Measurements from ENCODE around the gene CFAP77.

GRCh38 chr9:132615774-132616173 is 205.8 kb downstream of the CFAP77 start:
- no peak for TF ChIP-seq CHD2 (IDR thresholded peaks at IDR 0.05; ENCODE audit: low read length)
- TF ChIP-seq SRF (IDR thresholded peaks at IDR 0.05; ENCODE audit: low read depth, low read length) = no peak
- no peak for TF ChIP-seq CTCF (IDR thresholded peaks at IDR 0.05; ENCODE audit: control extremely low read depth in 1 of 3, insufficient read depth in 1 of 3, low read depth in 1 of 3, low read length in 3 of 3)
- TF ChIP-seq, protein P1, sequence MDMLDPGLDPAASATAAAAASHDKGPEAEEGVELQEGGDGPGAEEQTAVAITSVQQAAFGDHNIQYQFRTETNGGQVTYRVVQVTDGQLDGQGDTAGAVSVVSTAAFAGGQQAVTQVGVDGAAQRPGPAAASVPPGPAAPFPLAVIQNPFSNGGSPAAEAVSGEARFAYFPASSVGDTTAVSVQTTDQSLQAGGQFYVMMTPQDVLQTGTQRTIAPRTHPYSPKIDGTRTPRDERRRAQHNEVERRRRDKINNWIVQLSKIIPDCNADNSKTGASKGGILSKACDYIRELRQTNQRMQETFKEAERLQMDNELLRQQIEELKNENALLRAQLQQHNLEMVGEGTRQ (IDR thresholded peaks at IDR 0.05; ENCODE audit: low read length) = no peak
- TF ChIP-seq TEAD4 (IDR thresholded peaks at IDR 0.05; ENCODE audit: low read depth, low read length) = no peak
- no peak for TF ChIP-seq RFX5 (IDR thresholded peaks at IDR 0.05; ENCODE audit: borderline replicate concordance, low read depth, low read length)
- TF ChIP-seq JUN (IDR thresholded peaks at IDR 0.05; ENCODE audit: low read depth, low read length) = no peak
- no peak for TF ChIP-seq POLR2AphosphoS5 (IDR thresholded peaks at IDR 0.05; ENCODE audit: low read depth, low read length)
- TF ChIP-seq CEBPB (IDR thresholded peaks at IDR 0.05; ENCODE audit: low read depth, low read length) = no peak
- TF ChIP-seq, protein P2, sequence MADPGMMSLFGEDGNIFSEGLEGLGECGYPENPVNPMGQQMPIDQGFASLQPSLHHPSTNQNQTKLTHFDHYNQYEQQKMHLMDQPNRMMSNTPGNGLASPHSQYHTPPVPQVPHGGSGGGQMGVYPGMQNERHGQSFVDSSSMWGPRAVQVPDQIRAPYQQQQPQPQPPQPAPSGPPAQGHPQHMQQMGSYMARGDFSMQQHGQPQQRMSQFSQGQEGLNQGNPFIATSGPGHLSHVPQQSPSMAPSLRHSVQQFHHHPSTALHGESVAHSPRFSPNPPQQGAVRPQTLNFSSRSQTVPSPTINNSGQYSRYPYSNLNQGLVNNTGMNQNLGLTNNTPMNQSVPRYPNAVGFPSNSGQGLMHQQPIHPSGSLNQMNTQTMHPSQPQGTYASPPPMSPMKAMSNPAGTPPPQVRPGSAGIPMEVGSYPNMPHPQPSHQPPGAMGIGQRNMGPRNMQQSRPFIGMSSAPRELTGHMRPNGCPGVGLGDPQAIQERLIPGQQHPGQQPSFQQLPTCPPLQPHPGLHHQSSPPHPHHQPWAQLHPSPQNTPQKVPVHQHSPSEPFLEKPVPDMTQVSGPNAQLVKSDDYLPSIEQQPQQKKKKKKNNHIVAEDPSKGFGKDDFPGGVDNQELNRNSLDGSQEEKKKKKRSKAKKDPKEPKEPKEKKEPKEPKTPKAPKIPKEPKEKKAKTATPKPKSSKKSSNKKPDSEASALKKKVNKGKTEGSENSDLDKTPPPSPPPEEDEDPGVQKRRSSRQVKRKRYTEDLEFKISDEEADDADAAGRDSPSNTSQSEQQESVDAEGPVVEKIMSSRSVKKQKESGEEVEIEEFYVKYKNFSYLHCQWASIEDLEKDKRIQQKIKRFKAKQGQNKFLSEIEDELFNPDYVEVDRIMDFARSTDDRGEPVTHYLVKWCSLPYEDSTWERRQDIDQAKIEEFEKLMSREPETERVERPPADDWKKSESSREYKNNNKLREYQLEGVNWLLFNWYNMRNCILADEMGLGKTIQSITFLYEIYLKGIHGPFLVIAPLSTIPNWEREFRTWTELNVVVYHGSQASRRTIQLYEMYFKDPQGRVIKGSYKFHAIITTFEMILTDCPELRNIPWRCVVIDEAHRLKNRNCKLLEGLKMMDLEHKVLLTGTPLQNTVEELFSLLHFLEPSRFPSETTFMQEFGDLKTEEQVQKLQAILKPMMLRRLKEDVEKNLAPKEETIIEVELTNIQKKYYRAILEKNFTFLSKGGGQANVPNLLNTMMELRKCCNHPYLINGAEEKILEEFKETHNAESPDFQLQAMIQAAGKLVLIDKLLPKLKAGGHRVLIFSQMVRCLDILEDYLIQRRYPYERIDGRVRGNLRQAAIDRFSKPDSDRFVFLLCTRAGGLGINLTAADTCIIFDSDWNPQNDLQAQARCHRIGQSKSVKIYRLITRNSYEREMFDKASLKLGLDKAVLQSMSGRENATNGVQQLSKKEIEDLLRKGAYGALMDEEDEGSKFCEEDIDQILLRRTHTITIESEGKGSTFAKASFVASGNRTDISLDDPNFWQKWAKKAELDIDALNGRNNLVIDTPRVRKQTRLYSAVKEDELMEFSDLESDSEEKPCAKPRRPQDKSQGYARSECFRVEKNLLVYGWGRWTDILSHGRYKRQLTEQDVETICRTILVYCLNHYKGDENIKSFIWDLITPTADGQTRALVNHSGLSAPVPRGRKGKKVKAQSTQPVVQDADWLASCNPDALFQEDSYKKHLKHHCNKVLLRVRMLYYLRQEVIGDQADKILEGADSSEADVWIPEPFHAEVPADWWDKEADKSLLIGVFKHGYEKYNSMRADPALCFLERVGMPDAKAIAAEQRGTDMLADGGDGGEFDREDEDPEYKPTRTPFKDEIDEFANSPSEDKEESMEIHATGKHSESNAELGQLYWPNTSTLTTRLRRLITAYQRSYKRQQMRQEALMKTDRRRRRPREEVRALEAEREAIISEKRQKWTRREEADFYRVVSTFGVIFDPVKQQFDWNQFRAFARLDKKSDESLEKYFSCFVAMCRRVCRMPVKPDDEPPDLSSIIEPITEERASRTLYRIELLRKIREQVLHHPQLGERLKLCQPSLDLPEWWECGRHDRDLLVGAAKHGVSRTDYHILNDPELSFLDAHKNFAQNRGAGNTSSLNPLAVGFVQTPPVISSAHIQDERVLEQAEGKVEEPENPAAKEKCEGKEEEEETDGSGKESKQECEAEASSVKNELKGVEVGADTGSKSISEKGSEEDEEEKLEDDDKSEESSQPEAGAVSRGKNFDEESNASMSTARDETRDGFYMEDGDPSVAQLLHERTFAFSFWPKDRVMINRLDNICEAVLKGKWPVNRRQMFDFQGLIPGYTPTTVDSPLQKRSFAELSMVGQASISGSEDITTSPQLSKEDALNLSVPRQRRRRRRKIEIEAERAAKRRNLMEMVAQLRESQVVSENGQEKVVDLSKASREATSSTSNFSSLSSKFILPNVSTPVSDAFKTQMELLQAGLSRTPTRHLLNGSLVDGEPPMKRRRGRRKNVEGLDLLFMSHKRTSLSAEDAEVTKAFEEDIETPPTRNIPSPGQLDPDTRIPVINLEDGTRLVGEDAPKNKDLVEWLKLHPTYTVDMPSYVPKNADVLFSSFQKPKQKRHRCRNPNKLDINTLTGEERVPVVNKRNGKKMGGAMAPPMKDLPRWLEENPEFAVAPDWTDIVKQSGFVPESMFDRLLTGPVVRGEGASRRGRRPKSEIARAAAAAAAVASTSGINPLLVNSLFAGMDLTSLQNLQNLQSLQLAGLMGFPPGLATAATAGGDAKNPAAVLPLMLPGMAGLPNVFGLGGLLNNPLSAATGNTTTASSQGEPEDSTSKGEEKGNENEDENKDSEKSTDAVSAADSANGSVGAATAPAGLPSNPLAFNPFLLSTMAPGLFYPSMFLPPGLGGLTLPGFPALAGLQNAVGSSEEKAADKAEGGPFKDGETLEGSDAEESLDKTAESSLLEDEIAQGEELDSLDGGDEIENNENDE (IDR thresholded peaks at IDR 0.05; ENCODE audit: insufficient replicate concordance, low read length) = no peak
- no peak for TF ChIP-seq PHF8 (conservative IDR thresholded peaks at IDR 0.05; ENCODE audit: low read depth, low read length)
- TF ChIP-seq FOSL1 (IDR thresholded peaks at IDR 0.05; ENCODE audit: insufficient read depth, low read depth, low read length) = no peak

All from H1 (cell line).